ENCODE data around the gene DDX3X.

DDX3X gene

DNA sequence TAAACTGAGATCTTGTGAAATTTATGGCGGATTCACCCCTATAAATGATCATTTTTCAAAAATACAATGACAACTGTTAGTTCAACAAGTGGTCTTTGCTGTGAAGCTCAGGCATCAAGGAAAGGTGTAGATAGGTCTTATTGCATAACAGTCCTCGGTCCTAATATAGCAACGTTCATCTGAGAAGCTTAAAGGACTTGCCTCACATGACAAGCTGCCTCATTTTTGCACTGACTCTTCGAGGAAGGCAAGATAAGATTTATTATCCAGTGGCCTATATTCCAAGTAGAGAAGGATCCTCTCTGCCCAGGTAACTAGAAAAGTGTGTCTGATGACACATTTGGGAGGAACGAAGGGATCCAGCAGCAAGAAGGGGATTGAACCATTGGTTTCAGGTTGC is 13.6 kb upstream of the DDX3X start:
- Histone ChIP-seq H3K79me2 (ENCODE audit: insufficient read depth, low read depth) (no peaks in the 10 kb centered on the region), H4K20me1 (ENCODE audit: insufficient read depth) (no peaks in the 10 kb centered on the region), H3K36me3 (ENCODE audit: insufficient read depth) (no peaks in the 10 kb centered on the region), H3K27ac (no peak overlapping the region), H3K4me2 (no peak overlapping the region), H3K4me1 (ENCODE audit: low read depth, poor library complexity, severe bottlenecking) (peaks cover 5% of the 10 kb centered on the region), H3K27me3 (ENCODE audit: insufficient read depth, low read depth) (no peaks in the 10 kb centered on the region), H3K9ac (no peak overlapping the region), H2AFZ (ENCODE audit: low read depth) (no peak overlapping the region), H3K4me3 (IDR thresholded peaks at IDR 0.05; ENCODE audit: insufficient read depth, low read depth, low read length) (no peak overlapping the region)
- TF ChIP-seq, protein P1, sequence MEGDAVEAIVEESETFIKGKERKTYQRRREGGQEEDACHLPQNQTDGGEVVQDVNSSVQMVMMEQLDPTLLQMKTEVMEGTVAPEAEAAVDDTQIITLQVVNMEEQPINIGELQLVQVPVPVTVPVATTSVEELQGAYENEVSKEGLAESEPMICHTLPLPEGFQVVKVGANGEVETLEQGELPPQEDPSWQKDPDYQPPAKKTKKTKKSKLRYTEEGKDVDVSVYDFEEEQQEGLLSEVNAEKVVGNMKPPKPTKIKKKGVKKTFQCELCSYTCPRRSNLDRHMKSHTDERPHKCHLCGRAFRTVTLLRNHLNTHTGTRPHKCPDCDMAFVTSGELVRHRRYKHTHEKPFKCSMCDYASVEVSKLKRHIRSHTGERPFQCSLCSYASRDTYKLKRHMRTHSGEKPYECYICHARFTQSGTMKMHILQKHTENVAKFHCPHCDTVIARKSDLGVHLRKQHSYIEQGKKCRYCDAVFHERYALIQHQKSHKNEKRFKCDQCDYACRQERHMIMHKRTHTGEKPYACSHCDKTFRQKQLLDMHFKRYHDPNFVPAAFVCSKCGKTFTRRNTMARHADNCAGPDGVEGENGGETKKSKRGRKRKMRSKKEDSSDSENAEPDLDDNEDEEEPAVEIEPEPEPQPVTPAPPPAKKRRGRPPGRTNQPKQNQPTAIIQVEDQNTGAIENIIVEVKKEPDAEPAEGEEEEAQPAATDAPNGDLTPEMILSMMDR (conservative IDR thresholded peaks at IDR 0.05; ENCODE audit: low read depth, low read length) = no peak

DNA sequence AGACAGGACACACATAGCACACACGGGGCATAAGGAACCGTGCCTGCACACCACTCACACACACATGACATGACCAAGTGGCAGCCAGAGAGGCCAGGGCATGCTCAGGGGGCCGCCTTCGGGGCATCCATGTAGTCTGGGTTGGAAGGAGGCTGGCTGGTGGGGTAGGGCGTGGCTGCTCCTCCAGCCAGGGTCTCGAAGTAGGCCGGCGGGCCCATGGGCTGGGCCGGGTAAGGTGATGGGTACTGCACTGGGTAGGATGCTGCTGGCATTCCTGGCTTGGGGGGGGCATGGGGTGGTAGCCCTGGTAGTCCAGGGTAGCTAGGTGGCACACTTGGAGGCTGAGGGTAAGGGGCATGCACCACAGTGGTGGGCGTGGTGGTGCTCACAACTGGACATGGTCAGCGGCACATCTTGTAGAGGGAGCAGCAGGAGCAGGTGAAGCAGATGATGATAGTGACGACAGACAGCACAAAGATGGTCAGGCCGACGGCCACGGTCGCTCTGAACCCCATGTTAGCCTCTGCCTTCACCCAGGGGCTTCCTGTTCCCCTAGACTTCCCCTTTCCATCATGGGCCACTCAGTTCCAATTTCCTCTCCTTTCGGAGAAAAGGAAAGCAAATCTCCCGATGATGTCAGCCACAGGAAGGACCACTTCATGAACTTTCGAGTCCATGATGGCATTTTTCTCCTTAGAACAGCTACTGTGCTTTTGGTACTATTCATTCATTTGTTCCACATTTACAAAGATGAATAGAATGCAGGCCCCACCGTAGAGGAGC is 10.9 kb upstream of the DDX3X start:
- Histone ChIP-seq H3K4me2 (no peak overlapping the region), H3K36me3 (ENCODE audit: insufficient read depth) (no peaks in the 10 kb centered on the region), H3K79me2 (ENCODE audit: insufficient read depth, low read depth) (no peaks in the 10 kb centered on the region)

GRCh38 chrX:41326431-41326830 is 7.5 kb upstream of the DDX3X start:
- H3K9ac ChIP-seq = no peak overlapping the region
- peaks cover 8% of the 10 kb centered on the region for H3K4me1 ChIP-seq (ENCODE audit: low read depth, poor library complexity, severe bottlenecking)
- H3K27ac ChIP-seq = no peak overlapping the region
- no peaks in the 10 kb centered on the region for H3K36me3 ChIP-seq (ENCODE audit: insufficient read depth)
- TF ChIP-seq, protein P1 (conservative IDR thresholded peaks at IDR 0.05; ENCODE audit: low read depth, low read length) = no peak
- no peak overlapping the region for H3K4me3 ChIP-seq (IDR thresholded peaks at IDR 0.05; ENCODE audit: insufficient read depth, low read depth, low read length)
- H2AFZ ChIP-seq (ENCODE audit: low read depth) = no peak overlapping the region
- H3K4me2 ChIP-seq = no peak overlapping the region
- H4K20me1 ChIP-seq (ENCODE audit: insufficient read depth) = no peaks in the 10 kb centered on the region
- H3K27me3 ChIP-seq (ENCODE audit: insufficient read depth, low read depth) = no peaks in the 10 kb centered on the region
- H3K79me2 ChIP-seq (ENCODE audit: insufficient read depth, low read depth) = no peaks in the 10 kb centered on the region; the same call in 1 of the 2 replicates

More for the DNA sequence above, 10.9 kb upstream of the DDX3X start:
- Histone ChIP-seq H3K9ac (no peak overlapping the region), H3K4me1 (ENCODE audit: low read depth, poor library complexity, severe bottlenecking) (no peaks in the 10 kb centered on the region), H4K20me1 (ENCODE audit: insufficient read depth) (no peaks in the 10 kb centered on the region), H3K27ac (no peak overlapping the region), H3K27me3 (ENCODE audit: insufficient read depth, low read depth) (no peaks in the 10 kb centered on the region), H2AFZ (ENCODE audit: low read depth) (no peak overlapping the region), H3K4me3 (IDR thresholded peaks at IDR 0.05; ENCODE audit: insufficient read depth, low read depth, low read length) (no peak overlapping the region)
- TF ChIP-seq, protein P1 (conservative IDR thresholded peaks at IDR 0.05; ENCODE audit: low read depth, low read length) = no peak

DNA sequence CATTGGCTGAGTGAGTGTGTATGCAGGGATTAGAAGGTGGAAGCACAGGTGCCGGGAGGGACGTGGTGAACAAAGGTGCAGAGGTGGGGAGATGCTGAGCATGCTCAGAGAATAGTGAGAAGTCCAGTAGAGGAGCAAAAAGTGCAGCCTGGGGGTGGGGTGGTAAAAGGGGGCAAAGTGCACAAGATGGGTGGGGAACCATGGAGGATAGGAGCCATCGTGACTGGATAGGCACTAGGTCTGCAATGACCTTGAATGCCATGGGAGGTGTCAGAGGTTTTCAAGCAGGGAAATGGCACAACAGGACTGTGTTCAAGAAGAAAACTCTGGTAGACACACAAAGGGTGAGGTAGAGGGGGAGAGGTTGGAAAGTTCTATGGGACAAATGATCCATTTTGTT is 6.6 kb upstream of the DDX3X start:
- Histone ChIP-seq H3K4me1 (ENCODE audit: low read depth, poor library complexity, severe bottlenecking) (peaks cover 14% of the 10 kb centered on the region), H3K4me2 (no peak overlapping the region), H3K27me3 (ENCODE audit: insufficient read depth, low read depth) (no peaks in the 10 kb centered on the region), H2AFZ (ENCODE audit: low read depth) (no peak overlapping the region), H3K9ac (no peak overlapping the region), H3K79me2 (ENCODE audit: insufficient read depth, low read depth) (no peaks in the 10 kb centered on the region; the same call in 1 of the 2 replicates), H3K27ac (no peak overlapping the region), H3K36me3 (ENCODE audit: insufficient read depth) (no peaks in the 10 kb centered on the region), H3K4me3 (IDR thresholded peaks at IDR 0.05; ENCODE audit: insufficient read depth, low read depth, low read length) (no peak overlapping the region), H4K20me1 (ENCODE audit: insufficient read depth) (no peaks in the 10 kb centered on the region)
- TF ChIP-seq, protein P1 (conservative IDR thresholded peaks at IDR 0.05; ENCODE audit: low read depth, low read length) = no peak
